Femur (tissue), 1 donor: ENCODE measurements around the gene CARS2.

Experiments used
- DNase-seq: peaks from one replicate; pipeline ENCODE4 v3.0.0-alpha.2; 2017

The CARS2 gene

DNA sequence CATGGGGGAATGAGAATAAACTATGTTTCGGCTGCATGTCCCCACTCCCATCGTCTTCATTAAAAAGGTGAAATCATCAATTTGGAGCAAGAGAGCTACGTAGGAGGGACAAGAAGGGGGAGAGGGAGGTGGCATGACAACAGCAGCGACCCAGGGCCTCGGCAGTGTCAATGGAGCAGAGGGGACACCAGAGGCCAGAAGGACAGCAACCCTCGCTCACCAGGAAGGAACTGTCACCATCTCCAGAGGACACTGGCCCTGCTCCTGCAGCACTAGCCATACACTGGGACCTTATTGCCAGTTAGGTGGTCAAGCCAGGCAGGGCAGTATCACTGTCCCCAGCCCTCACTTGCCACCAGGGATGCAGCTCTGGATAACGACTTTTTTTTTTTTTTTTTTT, 56.4 kb downstream of the CARS2 start:
- DNase-seq: no peak

DNA sequence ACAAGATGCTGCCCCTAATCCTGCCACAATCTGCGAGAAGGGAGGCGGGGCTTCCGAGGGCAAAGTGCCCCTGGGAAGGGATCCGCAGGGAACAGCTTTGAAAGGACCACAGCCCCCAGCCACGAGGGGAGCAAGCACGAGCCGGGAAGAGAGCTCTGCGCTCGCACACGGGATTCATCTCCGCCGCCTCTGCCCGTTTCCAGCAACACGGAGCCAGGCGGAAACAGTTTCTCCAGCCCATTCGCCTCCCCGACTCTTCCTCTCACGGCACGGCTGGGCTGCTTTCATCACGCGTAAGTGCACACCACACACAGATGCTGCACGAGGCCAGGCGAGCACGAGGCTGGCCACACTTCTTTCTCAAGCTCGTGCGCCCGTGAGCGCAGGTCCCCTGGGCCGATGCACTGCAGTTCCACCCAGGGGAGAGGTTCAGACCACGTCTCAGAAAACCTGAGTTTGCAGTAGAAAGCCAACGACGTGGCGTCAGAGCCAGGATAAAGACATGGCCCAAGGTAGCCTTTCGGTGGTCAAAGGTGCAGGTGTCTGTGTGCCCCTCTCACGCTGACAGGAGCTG, 57.0 kb downstream of the CARS2 start:
- no peak for DNase-seq

DNA sequence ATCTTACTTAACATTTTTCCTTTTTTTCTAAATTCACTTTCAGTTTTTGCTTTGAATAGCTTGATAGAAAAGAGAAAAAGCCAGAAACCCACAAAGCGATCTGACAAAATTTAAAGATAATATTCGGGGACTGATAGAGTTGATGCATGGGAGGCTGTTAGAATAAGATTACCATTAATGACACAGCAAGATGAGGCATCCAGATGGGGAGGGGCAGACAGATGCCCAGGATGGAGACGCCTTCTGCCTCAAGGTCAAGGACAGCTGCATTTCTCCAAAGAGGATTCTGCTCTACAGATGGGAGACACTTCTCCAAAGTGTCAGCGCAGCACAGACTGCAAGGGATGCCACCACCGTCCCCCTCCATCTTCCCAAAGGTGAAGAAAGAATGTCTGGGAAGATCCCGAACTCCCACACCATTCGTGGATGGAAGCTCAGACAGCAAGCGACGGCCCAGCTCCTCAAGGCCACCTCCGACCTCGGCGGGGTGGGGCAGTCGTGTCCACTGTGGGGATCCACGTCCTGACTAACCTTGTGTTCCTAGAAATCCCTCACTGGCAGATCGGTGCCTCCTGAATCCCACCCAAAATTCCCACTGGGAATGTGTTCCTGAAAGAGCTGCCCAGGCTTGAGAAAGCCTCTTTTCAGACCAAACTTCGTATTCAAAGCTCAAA, 57.6 kb downstream of the CARS2 start:
- no peak for DNase-seq

DNA sequence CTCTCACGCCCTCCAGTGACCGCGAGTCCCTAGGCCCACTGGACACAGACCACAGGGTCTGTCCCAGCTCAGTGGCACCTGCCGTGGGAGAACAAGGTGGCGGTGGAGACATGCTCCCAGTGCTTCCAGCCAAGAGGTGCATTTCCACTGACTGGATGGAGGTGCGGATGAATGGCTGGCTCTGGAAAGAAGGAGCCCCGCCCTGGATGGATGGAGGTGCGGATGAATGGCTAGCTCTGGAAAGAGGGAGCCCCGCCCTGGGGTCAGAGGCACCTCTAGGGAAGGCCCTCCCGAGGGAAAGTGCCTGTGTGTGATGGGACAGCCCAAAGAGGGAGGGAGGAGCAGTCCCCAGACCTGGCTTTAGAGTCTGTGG, 58.6 kb downstream of the CARS2 start:
- no peak for DNase-seq

DNA sequence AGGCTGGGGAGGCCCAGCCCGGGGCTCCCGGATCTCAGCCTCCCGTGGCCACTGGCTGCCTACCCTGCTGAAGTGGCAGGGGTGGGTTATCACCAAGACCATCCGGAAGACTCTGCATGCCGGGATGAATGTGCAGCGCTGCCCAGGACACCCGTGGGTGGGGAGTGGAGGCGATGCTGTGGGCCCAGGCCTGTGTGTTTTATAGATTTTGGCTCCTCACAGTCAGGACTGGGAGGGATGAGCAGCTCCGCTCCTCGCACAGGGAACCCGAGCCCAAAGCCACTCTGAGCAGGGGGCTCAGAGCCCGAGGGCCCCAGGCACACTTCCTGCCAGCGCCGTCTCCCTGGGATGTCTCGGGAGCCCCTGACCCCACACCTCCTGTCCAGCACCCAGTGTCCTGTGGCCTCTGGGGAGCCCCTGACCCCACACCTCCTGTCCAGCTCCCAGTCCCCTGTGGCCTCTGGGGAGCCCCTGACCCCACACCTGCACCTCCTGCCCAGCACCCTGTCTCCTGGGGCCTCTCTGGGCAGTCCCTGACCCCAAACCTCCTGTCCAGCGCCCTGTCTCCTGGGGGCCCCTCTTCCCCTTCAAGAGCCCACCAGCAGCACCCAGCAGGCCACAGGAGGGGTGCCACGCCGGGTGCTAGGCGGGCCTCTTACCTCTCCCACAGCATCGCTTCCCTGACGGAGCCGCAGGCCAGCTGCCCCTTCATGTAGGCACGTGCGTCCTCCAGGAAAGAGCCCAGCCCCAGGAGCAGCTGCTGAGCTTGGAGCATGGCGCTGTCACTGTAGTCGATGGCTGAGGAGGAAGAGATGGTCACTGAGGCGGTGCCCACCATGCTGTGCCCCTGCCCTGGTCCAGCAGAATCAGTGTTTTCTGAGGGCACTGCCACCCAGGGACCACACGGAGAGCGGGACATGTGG, 59.2 kb downstream of the CARS2 start:
- DNase-seq: no peak

DNA sequence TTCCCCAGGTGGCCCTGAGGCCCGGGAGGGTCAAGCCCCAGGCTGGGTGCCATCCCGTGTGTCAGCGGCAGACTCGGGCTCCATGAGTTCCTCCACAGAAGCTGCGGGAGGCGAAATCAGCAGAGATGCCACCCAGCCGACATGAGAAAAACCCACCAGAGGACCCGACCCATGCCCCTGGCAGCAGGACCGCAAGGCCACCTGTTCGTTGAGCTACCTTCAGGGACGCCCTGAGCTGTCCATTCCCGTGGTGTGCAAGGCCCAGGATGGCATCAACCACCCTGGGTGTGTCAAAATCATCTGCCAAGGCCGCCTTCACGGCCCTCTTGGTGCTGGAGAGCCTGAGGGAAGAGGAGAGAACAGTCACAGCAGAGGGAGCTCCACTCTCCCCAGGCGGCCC, 60.2 kb downstream of the CARS2 start:
- DNase-seq: no peak

DNA sequence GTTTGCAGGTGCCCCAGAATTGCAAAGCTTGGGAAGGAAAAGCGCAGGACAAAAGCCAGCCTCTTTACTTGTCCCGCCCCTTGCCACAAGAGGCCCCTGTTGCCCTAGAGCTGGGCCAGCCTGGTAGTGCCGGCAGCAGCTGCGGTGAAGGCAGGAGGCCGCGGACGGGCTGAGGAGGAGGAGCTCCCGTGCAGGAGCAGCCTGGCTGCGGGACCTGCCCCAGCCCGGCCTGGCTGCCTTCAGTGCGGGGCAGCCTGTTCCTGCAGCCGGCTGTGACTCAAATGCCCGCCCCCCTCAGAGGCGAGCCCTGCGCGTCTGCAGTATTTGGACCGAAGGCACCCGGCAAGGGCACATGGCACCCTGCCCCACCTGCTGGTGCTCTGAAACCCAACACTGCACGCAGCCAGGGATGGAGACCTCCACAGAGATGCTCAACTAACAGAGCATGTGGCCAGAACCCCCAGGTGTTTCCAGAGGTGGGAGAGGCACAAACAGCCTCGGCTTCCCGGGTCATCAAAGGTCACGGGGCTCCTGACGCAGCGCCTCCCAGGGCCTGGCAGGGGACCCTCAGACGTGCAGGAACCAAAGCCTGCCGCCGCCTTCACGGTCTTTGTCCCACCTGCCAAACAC, 60.9 kb downstream of the CARS2 start:
- peak; percentile 83 for DNase-seq

DNA sequence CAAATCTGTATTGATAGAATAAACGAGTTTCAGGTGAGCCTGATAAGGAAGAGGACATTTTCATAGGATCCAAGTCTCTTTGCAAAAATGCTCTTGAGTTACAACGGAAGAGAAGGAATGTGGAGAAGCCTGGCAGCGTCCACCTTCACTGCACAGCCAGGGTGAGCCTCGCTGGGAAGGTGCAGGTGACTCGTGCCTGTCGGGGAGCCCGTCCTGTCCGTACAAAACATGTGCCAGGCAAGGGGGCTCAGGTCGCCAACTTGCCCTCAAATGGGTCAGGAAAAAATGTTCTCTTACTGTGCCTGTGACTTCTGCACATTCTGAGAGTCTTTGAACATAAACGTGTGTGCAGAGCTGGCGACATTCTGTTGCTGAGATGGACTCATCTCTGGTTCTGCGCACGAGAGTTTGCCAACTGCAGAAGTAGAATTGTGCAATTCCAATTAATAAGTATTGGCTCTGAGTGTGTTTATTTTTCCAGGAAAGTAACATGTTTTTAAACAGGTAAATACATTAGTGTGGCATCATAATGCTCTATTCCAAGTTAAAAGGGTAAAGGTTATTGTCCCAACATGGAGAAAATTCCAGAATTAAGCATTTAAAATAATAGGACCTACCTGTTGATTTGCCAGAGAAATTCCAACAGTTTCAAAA, 62.0 kb downstream of the CARS2 start:
- no peak for DNase-seq

DNA sequence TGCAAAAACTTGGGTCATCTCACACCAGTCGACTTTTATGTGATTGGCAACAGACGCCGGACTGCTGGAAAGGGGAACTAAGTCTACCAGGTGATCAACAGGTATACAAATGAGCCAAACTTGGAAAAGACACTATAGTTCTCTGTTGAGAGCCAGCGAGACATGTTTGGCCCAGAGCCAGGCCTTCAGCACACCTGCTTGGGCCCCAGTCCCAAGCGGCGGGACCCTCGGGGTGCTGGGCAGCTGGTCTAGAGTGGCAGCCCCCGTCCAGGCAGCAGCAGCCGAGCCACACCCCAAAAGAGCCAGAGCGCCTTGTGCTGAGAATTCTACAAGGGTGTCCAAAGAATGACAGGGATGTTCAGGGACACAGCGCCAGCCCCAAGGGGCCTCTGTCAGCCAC, 62.6 kb downstream of the CARS2 start:
- no peak for DNase-seq

DNA sequence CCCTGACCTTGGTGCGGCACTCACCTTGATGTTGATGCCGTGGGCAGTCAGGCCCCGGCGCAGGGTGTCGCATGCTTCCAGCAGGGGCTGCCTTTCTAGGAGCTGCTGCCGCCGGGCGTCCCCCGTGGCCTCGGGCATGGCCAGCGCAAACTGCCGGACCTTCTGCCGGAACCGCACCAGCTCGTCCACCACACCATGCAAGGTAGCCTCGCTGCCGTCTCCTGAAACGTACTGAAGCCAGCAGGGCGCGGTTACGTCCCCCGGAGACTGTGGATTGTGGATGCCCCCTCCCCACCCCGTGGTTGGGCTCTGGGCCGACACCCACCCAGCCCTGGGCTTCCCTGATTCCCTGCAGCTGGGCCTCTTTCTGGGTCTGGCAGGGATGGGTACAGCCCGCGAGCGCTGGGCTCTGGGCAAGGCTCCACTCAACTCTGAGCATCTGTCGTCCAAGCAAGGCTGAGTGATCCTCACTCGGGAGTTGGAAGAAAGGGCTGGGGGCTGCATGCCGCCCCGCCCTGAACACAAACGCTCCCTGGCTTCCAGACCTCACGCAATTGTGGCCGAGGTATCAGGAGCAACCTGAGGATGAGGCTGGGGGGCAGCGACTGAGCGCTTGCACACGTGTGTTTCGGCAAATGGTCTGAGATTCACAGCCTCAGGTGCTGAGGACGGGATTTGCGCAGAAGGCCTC, 63.5 kb downstream of the CARS2 start:
- no peak for DNase-seq

DNA sequence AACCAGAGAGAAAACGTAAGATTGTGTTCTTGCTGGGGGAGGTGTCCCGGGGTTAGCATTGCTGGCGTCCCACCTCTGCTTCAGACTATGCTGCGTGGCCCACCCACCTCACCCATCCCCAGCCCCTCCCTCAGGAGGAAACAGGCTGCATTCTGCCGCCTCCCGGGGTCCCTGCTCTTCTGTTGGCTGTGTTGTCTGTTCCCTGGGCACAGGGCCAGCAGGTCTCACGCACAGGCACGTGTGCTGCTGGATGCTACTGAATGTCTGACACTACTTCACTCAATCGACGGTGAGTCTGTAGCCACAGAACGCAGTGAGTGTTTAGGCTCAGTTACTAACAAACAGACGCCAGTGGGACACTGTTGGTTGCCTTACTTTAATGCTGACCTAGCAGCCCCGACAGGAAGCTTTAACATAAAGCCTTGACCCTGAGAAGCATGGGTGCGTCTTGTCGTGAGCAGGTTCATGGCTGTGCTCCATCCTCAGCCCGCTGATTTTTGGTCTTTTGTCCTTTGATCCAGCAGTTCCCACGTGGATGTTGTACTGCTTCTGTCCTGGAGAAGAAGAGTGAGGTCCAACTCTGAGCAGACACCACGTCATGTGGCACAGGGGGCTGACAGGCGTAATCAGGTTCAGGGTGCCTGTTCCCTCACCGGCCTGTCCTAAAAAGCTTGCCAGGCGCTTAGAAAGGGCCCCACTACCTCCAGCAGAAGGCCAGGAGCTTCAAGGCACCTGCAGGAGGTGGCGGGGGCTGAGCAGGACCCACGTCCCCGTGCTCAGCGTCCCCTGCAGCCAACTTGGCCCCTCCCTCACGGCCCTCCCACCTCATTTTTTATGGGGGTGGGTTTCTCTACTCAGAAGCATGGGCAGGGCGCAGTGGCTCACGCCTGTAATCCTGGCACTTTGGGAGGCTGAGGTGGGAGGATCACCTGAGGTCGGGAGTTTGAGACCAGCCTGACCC, 64.6 kb downstream of the CARS2 start:
- no peak for DNase-seq

DNA sequence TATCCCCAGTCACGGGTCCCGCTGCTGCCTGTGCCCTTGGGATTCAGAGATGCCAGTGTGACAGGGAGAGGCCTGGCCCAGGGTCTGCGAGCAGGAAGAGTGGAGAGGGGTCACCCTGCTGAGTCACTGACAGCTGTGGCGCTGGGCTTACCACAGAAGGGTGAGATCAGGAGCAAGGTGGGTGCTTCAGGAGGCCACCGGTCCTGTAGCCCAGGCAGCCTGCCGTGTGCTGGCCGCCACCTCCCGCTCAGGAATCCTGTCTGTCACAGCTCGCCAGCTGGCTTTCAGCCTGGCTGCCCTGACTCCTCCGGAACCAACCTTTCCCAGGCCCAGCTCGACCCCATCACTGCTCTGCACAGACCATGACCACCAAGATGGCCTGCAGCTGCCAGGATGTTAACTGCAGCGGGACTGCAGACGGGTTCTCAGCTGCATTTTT, 65.3 kb downstream of the CARS2 start:
- DNase-seq: no peak

DNA sequence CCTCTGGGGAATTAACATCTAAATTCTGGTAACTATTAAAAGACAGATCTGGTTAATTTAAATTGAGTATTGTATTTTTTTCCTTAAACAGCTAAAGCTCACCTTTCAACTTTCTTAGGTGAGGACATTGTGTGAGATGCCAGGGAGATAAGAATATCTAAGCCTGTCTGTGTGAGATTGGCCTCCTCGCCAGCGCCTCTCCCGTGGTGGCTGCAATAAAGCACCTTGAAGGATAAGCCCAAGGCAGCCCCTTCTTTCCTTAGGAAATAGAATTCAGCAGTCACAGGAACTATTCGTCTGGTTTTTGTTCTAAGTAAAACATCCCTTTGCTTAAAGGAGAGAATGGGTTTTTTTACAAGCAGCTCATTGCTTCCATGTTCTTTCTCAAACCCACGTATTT, 66.0 kb downstream of the CARS2 start:
- DNase-seq: no peak

DNA sequence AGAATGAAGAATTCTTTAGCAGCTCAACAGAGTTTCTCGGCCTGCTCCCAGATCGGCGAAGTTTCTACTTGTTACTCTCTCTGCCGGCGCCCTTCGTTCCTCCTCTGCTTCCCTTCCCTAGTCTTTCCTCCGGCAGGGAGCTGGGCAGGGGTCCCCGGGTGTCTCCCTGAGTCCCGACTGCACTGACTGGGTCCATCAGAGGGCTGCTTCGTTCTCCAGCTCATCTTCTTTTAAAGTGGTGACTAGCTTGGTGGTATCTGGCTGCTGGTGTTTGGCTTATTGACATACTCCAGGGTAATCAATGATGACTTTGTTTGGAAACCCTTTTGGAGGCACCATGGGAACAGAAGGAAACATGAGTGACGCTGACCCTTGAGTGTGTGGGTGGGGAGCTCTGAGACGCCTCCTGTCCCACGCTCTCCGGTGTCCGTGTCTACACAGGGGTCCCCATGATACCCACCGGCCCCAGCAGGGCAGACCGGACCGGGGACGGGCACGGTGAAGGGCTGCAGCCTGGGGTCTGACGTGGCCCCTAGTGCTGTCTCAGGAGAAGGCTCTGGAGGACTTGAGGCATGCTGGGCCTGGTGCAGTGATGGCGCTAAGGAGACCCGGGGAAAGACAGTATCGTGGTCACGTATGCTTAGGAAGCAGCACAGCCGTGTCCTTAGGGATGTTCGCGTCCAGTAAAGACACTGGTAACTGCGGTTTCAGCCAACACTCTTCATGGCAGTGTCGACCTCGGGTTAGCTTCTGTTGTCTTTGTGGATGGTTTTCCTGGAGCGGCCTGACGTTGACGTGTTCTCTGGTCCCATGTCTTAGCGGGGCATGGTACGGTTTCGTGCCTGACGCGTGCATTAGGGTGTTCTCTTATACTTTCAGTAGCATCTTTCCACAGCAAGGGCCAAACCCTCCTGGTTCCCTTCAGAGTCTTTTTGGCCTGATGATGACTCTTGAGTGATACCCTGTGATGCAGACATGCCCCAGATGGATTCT, 66.8 kb downstream of the CARS2 start:
- no peak for DNase-seq

DNA sequence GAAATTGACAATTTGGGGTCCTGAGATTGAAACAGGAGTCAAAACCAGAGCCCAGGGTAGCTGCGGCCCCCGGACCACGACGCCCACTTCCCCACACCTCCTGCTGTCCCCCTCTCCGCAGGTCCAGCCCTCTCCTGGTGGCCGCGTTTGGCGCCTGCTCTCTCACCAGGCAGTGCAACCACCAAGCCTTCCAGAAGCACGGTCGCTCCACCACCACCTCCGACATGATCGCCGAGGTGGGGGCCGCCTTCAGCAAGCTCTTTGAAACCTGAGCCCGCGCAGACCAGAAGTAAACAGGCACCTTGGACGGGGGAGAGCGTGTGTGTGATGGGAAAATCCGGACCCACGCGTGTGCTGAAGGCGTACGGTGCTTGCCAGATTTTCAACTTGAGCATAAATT, 67.7 kb downstream of the CARS2 start:
- DNase-seq: no peak

DNA sequence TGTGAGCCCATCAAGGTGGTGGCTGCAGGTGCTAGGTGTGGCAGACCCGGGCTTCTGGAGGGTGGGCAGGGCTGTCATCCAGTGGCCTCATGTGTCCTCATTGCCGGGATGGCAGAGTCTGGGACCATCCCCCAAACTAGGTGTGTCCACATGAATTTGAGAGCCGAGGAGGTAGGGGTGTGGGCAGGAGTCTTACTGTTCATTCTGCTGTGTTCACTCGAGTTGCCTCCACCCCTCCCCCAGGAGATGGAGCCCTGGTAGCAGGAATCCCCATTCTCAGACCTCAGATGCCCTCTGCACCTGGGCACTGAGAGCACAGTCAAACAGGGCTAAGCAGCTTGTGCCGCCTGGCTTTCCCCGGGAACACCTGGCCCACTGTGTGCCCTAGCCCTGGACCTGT, 68.2 kb downstream of the CARS2 start:
- DNase-seq: no peak

DNA sequence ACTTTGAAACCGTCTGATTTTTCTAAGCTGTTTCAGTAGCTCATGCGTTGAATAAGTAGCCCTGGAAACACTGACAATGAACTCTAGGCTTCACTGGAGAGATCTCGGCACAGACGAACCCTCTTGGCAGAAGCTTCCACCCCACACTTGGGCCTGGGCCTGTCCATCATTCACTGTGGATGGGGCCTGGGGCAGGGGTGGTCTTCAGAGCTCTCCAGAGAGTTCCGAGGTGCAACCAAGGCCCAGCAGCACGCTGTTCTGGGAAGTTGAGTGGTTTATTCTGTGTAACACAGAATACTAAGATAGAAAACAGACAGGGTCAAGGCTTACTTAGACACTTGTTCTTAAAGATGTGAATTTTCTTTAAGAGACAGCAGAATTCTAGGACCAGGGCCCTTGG, 68.6 kb downstream of the CARS2 start:
- no peak for DNase-seq

DNA sequence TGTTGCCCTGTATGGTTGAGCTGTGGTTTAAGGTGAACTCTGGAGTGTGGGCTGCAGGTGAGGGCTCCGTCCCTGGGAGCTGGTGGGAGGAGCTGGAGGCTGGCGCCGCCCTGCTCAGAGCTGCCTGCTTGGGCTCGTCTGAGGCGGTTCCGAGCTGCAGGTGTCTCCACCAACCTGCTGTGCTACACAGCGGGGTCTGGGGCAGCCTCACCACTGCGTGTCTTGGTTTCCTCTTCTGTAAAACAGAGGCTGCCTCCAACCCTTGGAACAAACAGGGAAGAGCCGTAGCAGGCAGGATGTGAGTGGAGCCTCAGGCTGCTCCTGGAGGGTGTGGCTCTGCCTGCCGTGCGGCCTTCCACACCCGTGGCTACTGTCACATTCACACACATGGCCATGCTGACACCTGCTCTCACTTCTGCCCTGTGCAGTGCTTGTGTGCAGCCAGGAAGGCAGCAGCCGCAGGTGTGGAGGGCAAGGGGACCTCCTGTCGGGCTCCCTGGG, 69.2 kb downstream of the CARS2 start:
- no peak for DNase-seq

DNA sequence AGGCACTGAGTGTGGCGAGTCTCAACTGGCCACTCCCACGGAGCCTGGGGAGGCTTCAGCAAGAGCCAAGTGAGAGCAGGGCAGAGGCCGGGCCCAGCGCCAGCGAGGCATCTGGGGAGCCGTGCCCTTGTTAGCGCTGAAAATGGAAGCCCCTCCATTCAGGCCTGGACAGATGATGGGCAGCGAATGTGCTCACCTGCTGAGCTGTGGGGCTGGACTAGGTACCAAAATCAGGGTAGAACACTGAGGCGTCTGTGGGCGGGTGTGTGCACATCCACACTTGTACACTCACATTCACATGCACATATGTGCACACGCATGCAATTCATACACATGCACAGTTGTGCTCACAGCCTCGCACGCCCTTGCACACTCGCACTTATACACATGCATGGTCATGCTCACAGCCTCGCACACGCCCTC, 69.9 kb downstream of the CARS2 start:
- DNase-seq: no peak
